Measurements from ENCODE around the gene CTNNAL1.

Gene CTNNAL1

GRCh38 chr9:109036744-109037680, 23.7 kb upstream of the CTNNAL1 start:
- no peak overlapping the region for H3K4me3 ChIP-seq (ENCODE audit: low read depth, low read length)
- TF ChIP-seq, protein P1, sequence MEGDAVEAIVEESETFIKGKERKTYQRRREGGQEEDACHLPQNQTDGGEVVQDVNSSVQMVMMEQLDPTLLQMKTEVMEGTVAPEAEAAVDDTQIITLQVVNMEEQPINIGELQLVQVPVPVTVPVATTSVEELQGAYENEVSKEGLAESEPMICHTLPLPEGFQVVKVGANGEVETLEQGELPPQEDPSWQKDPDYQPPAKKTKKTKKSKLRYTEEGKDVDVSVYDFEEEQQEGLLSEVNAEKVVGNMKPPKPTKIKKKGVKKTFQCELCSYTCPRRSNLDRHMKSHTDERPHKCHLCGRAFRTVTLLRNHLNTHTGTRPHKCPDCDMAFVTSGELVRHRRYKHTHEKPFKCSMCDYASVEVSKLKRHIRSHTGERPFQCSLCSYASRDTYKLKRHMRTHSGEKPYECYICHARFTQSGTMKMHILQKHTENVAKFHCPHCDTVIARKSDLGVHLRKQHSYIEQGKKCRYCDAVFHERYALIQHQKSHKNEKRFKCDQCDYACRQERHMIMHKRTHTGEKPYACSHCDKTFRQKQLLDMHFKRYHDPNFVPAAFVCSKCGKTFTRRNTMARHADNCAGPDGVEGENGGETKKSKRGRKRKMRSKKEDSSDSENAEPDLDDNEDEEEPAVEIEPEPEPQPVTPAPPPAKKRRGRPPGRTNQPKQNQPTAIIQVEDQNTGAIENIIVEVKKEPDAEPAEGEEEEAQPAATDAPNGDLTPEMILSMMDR (IDR thresholded peaks at IDR 0.05; ENCODE audit: insufficient read depth, low read depth, low read length, missing control alignments): no peak
- DNase-seq (ENCODE audit: low read depth): no peak

DNA sequence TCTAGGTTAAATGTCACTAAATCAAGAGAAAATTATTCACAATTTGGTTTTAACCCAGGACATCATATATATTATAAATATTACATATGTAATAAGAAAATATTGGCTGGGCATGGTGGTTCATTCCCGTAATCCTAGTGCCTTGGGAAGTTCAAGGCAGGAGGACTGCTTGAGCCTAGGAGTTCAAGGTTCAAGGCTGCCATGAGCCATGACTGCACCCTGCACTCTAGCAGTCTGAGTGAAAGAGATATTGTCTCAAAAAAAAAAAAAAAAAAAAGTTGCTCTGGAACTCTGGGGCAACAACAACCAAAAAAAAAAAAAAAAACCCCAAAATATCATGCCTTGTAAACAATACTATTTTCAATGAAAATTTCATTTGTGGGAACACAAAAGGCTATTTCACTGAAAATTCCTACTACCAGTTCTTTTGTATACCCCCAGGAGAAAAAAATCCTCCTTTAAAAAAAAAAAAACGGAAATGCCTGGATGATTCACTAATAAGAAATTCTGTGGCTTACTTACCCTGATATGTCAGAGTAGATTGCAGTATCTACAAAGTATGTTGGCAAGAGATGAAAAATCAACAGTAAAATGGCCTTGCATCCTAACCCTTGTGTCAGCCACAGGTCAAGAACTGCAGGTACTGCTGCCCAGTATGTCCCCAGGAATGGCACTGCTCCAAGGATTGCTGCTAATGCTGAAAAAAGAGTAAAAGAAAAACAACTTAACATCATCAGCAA, 22.6 kb upstream of the CTNNAL1 start:
- TF ChIP-seq, protein P1 (IDR thresholded peaks at IDR 0.05; ENCODE audit: insufficient read depth, low read depth, low read length, missing control alignments): no peak
- no peak for DNase-seq (ENCODE audit: low read depth)
- H3K4me3 ChIP-seq (ENCODE audit: low read depth, low read length): no peak overlapping the region

GRCh38 chr9:109033941-109034700, 20.8 kb upstream of the CTNNAL1 start:
- H3K4me3 ChIP-seq (ENCODE audit: low read depth, low read length): no peak overlapping the region
- no peak for DNase-seq (ENCODE audit: low read depth)
- TF ChIP-seq, protein P1 (IDR thresholded peaks at IDR 0.05; ENCODE audit: insufficient read depth, low read depth, low read length, missing control alignments): no peak

DNA sequence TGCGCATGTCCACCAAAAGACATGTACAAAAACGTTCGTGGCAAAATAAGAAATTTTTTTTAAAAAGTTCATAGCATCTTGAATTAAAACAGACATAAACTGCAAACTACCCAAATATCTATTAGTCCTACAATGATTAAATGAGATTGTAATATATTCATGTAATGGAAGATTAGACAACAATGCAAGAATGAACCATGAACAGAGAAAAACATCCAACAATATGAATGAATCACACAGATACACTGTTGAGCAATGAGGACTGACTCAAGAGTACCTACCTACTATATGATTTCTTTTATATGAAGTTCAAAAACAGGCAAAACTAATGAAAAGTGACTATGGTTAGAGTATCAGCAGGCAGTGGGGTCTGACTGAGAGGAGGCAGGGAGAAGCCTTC, 17.9 kb upstream of the CTNNAL1 start:
- no peak overlapping the region for H3K4me3 ChIP-seq (ENCODE audit: low read depth, low read length)
- TF ChIP-seq, protein P1 (IDR thresholded peaks at IDR 0.05; ENCODE audit: insufficient read depth, low read depth, low read length, missing control alignments): no peak
- DNase-seq (ENCODE audit: low read depth): no peak

GRCh38 chr9:109030426-109030825, 17.1 kb upstream of the CTNNAL1 start:
- DNase-seq (ENCODE audit: low read depth): no peak
- TF ChIP-seq, protein P1 (IDR thresholded peaks at IDR 0.05; ENCODE audit: insufficient read depth, low read depth, low read length, missing control alignments): no peak
- no peak overlapping the region for H3K4me3 ChIP-seq (ENCODE audit: low read depth, low read length)

- TF ChIP-seq, protein P1 (IDR thresholded peaks at IDR 0.05; ENCODE audit: insufficient read depth, low read depth, low read length, missing control alignments): no peak
- no peak for DNase-seq (ENCODE audit: low read depth)
Measured at GRCh38 chr9:109028457-109028856, 15.2 kb upstream of the CTNNAL1 start.

More at GRCh38 chr9:109028457-109028856, 15.2 kb upstream of the CTNNAL1 start:
- H3K4me3 ChIP-seq (ENCODE audit: low read depth, low read length): no peak overlapping the region

All from GM12865 (cell line).